GM21447 (cell line): Measurements from ENCODE around the gene LSM4.

Source experiments
- ATAC-seq: cut with Tn5 transposase; IDR thresholded peaks from one replicate; pipeline ENCODE4 v1.9.1; 2021; ENCODE audit not compliant: unreplicated experiment

Gene LSM4

DNA sequence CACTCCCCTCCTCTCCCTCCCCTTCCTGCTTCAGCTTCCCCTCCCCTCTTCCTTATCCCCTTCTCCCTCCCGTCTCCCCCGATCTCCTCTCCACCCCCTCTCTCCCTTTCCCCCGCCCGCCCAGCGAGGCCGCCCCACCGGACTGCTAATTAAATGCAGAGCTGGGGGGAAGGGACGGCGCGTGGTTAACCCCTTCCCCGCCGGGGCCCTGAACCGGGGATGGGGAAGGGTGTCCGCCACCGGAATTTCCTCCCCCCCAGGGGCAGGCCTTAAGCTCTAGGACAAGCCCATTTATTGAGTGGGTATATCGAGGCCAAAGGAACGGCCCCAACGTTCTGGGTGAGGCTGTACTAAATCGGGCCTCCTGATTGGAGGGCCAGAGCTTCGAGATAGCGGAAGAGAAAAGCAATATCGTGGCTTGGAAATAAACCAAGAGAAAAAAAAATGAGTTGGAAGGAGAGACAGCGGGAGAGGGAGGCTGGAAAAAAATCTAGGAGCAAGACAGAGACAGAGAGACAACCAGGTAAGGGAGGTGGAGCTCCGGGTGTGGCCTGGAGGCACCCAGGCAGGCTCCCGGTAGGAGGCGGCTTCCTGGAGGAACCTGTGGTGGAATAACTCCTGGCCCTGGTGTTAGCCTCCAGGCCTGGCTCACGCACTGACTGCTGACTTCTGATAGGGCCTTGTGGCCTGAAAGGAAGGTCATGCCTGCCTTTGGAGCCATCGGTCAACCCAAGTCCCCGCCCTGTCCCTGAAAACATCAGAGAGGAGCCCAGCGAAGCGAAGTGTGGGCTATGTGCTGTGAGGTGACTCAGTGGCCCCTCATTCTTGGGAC lies 29.9 kb downstream of the LSM4 start:
- no peak for ATAC-seq

DNA sequence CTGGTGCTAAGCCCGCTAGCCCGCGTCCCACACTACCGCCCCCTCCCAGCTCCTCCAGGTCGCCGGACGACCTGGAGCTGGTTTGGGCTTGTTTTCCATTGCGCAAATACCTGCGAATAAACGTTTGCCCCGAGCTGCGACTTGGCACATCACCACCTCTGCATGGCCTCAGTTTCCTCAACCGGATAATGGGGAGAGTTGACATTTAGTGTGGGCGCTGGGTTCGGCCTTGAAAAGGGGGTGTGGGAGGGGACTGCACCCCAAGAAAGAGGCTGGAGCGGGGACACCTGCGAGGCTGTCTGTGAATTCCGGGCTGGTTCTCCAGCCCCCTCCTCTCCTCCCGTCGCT lies 30.4 kb downstream of the LSM4 start:
- ATAC-seq = no peak

DNA sequence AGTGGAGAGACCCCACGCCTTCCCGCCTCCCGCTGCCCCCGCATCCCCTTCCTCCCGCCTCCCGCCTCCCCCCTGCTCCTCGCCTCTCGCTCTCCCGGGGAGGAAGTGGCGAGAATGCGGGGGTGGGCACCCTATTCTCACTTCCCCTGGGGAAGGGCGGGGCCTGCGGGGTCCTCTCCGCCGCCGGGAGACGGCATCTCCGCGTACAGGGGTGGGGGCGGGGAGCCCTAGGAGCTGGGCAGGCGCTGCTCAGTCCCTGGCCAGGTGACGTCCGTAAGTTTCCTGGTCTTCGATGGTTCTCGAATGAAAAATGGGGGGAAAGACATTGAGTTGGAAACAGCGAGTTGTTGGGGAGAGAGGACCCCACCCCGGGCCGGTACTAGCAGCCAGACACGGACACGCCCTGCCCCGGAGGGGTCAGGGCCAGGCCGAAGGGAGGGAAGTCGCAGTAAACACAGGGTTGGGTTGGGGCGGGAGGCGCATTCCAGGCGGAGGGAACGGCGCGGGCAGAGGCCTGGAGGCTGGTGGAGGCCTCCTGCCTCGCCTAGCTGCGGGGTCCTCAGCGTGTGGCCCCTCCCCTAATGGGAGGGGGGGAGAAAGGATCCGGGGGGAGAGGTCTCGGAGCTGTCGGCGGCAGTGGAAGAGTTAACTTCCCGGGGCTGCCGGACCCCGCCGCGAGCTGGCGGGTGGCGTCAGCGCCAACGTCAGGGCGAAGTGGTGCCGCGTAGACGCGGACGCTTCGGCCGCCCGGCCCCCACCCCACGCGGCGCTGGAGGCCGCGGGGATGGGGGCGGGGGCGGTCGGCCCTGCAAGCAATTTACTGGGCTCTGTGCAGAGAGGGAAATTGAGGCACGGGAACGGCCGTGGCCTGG lies 31.1 kb downstream of the LSM4 start:
- ATAC-seq = peak; percentile 49

DNA sequence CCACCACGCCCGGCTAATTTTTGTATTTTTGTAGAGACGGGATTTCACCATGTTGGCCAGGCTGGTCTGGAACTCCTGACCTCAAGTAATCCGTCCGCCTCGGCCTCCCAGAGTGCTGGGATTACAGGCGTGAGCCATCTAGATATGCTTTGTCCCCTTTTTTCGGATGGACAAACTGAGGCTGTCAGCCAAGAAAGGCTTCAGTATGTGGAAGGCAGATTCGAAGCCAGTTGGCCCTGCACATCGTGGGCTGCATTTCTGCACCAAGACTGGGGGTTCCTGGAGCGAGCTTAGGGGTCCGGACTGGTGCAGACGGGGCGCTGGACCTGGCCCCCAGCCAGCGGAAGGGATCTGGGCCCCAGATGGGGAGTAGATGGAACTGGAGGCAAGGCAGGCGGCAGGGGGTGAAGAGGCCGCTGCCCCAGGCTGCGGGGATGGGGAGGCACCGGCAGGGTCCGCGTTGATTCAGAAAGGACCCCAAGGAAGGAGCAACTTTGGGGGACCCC lies 31.8 kb downstream of the LSM4 start:
- peak; percentile 6 for ATAC-seq

DNA sequence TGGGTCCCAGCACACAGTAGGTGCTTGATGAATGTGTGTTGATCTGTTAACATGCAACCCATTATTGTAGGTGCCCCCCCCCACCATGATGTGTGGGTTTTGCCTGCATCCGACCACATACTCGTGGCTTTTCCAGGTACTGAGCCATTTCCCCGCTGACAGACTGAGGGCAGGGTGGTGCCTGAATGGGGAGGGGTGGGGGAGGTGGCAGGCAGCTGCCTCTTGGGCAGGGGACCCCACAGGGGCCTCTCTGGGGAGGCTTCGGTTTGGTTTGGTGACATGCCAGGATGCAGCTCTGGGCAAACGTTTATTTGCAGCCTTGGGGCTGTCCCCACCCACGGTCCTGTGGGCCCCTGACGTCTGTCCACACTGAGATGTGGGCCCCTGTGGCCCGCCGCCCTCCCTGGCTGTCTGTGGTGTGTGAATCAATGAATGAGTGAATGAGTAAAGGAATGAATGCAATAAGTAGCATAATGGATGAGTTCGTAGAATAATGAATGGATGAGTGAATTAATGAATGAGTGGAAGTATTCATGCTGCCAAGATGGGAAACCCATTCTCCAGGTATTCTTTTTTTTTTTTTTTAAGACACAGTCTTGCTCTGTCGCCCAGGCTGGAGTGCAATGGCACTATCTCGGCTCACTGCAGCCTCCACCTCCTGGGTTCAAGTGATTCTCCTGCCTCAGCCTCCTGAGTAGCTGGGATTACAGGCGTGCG lies 32.4 kb downstream of the LSM4 start:
- no peak for ATAC-seq

DNA sequence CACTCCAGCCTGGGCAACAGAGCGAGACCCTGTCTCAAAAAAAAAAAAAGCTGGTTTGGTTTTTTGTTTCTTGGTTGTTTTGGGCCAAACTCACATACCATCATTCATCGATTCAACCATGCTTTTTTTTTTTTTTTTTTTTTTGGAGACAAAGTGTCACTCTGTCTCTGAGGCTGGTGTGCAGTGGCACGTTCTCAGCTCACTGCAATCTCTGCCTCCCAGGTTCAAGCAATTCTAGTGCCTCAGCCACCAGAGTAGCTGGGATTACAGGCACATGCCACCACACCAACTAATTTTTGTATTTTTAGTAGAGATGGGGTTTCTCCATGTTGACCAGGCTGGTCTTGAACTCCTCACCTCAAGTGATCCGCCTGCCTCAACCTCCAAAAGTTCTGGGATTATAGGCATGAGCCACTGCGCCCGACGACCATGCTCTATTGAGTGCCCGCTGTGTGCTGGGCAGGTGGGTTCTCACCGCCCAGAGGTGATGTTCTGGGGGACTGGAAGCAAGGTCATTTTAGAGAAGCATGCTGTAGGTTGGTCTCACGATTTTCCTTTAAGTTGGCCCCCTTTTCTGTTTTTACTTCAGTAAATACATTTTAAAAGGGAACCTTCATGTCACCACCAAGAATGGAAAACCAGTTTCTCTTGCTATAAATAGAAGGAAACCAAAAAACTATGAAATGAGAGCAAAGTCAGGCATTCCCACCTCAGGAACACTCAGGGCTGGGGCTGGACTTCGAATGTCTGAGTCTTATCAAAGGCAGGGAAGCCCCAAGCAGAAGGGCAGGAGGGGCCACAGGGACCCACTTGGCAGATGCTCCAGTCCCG lies 33.2 kb downstream of the LSM4 start:
- ATAC-seq = no peak

DNA sequence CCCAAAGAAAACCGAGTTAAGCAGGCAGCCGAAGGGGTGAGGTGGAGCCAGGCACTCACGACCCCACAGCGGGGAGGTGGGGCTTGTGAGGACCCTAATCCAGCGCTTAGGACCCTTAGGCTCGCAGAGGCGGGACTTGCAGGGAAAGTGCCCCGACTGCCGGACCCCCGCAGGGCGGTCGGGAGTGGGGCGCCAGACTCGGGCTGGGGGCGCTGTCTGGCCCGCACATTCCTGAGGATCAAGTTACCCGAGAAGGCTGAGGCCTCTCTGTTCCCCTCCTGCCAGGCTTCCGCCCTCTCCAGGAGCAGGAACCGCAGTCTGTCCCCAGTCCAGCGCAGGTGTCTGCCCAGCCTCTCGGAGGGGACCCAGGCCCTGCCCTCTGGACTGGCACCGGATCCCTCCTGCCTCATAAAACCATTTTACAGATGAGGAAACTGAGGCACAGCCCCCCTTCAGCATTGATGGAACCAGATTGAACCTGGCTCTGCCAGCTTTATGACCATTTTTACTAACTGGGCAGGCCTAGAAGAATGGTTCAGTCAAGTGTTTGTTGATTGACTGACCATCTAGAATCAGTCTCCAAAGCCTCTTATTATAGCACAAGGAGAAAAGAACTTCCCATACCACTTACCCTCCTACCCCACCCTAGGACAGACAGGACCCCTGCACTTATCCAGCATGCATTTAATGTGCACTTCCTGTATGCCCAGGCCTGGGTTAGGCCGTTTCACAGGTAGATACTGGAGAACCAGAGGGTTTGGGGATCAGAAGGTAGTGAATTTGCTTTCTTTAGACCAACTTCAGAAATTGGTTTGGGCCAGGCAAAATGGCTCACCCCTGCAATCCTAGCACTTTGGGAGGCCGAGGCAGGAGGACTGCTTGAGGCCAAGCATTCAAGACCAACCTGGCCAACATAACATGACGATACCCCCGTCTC lies 34.8 kb downstream of the LSM4 start:
- no peak for ATAC-seq

DNA sequence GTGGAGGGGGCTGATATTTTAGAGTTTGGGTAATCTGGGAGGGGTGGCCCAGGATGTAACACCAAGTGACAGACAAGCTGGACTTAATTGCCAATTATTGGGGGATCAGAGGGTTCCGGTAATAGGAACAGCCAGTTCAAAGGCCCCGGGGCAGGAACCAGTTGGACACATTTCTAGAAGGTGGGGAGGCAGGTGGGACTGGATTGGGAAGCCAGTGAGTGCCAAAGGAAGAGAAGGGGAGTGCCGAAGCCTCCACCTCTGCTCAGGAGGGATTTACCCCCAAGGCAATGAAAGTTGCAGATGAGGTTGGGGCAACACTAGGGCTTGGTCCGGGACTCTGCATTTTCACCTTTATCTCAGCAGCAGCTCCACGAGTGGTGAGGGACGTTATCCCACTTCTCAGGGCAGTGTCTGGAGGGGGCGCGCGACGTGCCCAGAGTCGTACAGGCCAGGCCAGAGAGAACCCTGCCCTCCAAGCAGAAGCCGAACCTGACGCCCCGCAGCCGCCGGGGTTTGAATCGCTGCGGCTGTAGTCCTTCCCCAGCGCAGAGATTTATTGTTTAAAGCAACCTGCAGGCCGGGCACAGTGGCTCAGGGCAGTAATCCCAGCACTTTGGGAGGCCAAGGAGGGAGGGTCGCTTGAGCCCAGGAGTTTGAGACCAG lies 35.8 kb downstream of the LSM4 start:
- ATAC-seq = no peak

DNA sequence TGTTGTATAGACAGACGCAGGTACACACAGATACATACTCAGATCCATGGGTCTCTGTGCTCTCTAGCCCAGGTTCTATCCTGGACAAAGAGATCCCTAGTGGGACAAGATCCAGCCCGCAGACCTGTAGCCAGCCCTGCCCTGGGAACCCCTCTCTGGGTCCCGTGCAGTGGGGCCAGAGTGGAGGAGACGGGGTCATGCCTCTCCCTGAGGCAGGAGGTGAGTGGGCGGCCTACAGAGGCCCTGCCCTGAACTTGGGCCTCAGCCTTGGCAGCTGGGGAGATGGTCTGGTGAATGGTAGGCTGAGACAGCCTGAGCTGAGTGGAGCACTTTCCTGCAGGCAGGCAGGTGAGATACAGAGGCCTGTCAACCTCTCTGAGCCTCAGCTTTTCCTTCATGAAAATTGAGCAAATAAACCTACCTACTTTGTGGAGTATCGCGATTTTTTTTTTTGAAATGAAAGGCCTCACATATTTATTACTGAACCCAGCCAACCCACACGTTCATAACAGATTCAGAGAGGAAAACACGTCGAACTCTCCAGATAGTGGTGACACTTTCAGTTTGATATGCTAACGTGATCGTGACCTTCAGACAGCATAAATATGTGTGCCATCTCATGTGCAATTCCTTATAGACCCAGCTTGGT lies 38.0 kb downstream of the LSM4 start:
- ATAC-seq = no peak

DNA sequence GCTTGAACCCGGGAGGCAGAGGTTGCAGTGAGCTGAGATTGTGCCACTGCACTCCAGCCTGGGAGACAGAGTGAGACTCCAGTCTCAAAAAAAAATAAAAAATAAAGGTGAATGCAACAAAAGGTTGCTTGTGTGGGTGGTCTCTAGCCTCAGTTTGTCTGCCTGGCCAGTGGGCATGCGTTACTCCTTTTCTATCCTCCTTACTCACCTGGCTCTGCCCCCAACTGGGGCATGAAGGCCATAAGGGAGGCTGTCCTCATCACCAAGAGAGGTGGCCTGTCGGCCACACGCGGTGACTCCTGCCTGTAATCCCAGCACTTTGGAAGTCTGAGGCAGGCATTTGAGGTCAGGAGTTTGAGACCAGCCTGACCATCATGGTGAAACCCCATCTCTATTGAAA lies 39.5 kb downstream of the LSM4 start:
- no peak for ATAC-seq

DNA sequence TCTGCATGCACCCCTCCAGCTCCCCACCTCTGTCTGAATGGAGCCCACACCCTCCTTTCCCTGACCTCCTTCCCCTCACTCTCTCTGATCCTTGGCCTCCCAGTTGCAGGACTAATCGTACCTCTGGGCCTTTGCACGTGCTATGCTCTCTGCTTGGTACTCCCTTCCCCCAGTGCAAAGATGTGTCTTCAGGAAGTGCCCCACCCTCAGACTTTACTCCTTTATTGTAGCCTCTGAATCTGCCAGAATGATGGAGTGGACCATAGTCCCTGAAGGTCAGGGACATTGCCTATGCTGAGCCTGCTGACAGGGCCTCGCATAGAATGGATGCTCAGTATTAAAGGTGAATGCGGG lies 40.1 kb downstream of the LSM4 start:
- ATAC-seq = no peak

DNA sequence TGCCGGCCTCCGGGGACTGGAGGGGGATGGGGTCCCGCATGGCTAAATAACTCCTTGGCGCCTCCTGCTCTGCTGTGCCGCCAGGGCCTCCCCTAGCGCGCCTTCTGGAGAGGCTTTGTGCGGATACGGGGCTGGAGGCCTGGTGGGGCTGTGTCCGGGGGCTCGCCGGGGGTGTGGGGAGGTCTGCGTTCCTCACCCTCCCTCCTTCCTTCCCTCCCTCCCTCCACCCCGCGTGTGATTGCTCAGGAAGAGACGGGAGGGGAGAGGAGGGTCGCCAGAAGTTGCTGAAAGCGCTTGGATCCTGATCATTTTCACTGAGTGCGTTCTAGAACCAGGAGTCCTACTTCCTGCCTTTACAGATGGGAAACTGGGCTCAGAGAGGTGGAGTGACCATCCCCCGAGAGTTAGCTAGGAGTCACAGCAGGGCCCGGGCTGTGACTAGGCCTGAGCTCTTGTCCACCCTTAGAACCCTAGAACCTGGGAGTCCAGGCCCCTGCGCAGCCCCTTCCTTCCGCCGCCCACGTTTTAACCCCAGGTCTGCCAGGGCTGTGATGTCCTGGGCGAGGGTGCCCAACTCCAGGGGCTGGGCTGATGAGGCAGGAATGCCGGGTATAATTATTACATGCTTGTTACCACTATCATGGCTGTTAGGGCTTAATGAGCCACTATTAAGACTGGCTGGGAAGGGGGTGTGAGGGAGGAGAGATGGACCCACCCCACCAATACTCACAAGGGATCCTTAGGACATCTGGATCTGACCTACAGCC lies 40.7 kb downstream of the LSM4 start:
- peak; percentile 29 for ATAC-seq

DNA sequence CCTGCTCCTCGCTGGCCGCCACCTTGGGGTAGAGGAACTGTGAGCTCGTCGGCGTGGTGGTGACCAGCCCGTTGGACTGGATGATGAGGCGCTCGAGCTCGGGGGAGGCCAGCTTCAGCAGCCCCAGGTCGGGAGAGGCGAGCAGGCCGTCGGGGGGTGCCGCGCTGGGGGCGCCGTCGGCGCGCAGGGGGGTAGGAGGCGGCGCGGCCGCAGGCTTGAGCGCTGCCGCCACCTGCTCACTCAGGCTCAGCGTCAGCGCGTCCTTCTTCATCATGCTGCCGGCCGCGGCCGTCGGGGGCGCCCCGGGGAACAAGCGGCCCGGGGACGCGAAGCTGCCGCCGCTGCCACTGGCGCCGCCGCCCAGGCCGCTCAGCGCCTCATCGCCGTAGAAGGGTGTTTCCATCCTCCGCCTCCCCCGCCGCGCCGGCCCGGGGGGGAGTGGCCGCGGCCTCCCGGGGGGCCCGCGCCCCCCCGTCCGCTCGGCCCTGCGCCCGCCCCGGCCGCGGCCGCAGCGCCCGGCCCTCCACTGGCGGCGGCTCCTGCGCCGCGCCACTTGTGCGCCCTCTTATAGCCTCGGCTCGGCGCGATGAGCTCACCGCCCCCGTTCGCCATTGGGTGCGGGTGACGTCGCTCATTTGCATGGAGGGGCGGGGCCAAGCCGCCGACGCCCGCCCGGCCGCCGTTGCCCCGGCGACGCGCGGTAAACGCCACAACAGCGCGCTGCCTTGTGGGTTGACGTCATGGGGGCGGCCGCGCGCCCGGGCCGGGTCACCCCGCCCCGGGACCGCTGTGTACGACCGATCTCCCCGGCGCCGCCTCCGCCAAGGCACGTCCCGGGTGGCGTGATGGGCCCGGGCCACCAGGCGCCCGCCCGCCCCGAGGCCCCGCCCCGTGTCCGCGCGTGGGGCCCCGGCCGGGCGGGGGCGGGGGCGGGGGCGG lies 41.5 kb downstream of the LSM4 start, which contains the start of gene JUND:
Gene JUND (minus strand): TSS at position 541 of the 939 bp plus-strand sequence. CDS start 138 bp downstream, at position 403.
- peak; percentile 54 for ATAC-seq

DNA sequence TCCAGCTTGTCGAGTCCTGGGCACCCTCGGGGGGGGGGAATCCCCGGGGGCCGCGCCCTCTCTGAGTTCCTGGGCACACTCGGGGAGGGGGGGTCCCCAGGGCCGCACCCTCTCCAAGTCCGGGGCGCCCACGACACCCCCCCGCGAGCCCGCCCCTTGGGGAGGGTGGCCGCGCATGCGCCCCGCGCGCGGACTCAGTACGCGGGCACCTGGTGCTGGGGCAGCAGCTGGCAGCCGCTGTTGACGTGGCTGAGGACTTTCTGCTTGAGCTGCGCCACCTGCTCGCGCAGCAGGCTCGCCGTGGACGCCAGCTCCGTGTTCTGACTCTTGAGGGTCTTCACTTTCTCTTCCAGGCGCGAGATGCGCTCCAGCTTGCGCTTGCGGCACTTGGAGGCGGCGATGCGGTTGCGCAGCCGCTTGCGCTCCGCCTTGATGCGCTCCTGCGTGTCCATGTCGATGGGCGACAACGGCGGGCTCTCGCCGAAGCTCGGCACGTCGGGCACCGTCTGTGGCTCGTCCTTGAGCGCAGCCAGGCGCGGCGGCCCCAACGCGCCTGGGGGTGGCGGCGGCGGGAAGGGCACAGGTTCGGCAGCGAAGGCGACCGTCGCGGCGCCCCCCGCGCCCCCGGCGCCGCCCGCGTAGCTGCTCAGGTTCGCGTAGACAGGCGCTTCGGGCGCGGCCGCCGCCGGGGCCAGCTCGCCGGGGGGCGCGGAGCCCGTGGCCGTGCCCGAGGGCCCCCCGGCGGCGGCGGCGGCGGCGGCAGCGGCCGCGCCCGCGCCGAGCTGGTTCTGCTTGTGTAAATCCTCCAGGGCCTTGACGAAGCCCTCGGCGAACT lies 42.4 kb downstream of the LSM4 start:
- no peak for ATAC-seq

DNA sequence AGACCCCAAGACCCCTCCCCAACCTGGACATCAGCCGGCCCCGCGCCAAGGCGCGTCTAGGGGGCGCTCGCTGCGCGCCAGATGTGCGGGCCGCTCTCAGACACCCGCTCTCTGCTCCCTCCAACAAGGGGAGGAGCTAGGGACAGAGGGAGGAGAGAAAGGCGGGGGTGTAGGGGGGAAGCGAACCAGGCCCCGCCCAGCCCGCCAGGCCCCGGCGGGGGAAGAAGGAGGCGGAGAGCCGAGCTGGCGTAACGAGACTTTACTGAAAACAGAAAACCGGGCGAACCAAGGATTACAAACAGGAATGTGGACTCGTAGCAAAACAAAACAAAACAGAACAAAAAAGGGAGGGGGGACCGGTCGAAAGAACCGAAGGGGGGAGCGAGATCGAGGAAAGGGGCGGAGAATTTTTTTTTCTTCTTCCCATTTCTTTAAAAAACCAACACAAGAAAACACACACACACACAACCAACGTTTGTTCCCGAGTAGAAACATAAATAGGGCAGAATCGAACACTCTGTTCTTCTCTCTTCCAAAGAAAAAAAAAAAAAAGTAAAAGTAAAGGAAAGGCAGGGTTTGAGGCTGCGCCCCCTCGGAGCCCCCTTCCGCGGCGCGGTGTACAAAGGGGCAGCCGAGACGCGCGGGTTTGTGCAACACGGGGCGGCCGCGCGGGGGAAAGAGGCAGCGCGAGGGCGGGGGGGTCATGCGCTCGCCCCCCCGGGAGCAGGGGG lies 43.2 kb downstream of the LSM4 start:
- no peak for ATAC-seq
